OCI-LY1 (cell line): Measurements from ENCODE around the gene THSD7A.

Source experiments
- CTCF ChIP-seq: fragments of 200-600 bp; sonication (generic), shearing (Covaris generic); IDR thresholded peaks from 2 replicates; pipeline ENCODE4 v1.5.1; 2017; ENCODE audit warnings: mild to moderate bottlenecking, antibody characterized with exemption, low read length, moderate library complexity, mixed read lengths
- EZH2 ChIP-seq: fragments of 200-600 bp; sonication (generic), shearing (Covaris generic); IDR thresholded peaks from 2 replicates; pipeline ENCODE4 v1.8.0; 2017; ENCODE audit warnings: borderline replicate concordance, mixed run types, mild to moderate bottlenecking, antibody characterized with exemption, low read length, moderate library complexity, mixed read lengths

GRCh38 chr7:11472646-11473045 lies 359.4 kb downstream of the THSD7A start:
- TF ChIP-seq CTCF: no peak
- no peak for TF ChIP-seq EZH2
